Measurements from ENCODE around the gene XPO6.

The XPO6 gene

GRCh38 chr16:28211758-28212531, at the start of gene XPO6:
TSS of gene XPO6 (minus strand) at chr16:28211965. CDS start at chr16:28211368, 597 bp downstream.
- peak; percentile 98 for DNase-seq (ENCODE audit: low read depth)
- TF ChIP-seq CTCF (IDR thresholded peaks at IDR 0.05; ENCODE audit: insufficient read depth, low read depth, low read length, missing control alignments) = no peak
- peak within 1 kb of the TSS; percentile 89 for H3K4me3 ChIP-seq (ENCODE audit: low read depth, low read length)

GRCh38 chr16:28260193-28260592, 48.4 kb upstream of the XPO6 start:
- no peak for TF ChIP-seq CTCF (IDR thresholded peaks at IDR 0.05; ENCODE audit: insufficient read depth, low read depth, low read length, missing control alignments)
- H3K4me3 ChIP-seq (ENCODE audit: low read depth, low read length) = no peak overlapping the region
- no peak for DNase-seq (ENCODE audit: low read depth)

- no peak for DNase-seq (ENCODE audit: low read depth)
- TF ChIP-seq CTCF (IDR thresholded peaks at IDR 0.05; ENCODE audit: insufficient read depth, low read depth, low read length, missing control alignments) = no peak
- no peak overlapping the region for H3K4me3 ChIP-seq (ENCODE audit: low read depth, low read length)
These were observed 48.0 kb upstream of the XPO6 start for GRCh38 chr16:28259781-28260150.

GRCh38 chr16:28259091-28259780, 47.5 kb upstream of the XPO6 start:
- no peak overlapping the region for H3K4me3 ChIP-seq (ENCODE audit: low read depth, low read length)
- DNase-seq (ENCODE audit: low read depth) = no peak
- TF ChIP-seq CTCF (IDR thresholded peaks at IDR 0.05; ENCODE audit: insufficient read depth, low read depth, low read length, missing control alignments) = no peak

GRCh38 chr16:28258567-28258966, 46.8 kb upstream of the XPO6 start:
- no peak for DNase-seq (ENCODE audit: low read depth)
- no peak for TF ChIP-seq CTCF (IDR thresholded peaks at IDR 0.05; ENCODE audit: insufficient read depth, low read depth, low read length, missing control alignments)
- no peak overlapping the region for H3K4me3 ChIP-seq (ENCODE audit: low read depth, low read length)

GRCh38 chr16:28257256-28257655, 45.5 kb upstream of the XPO6 start:
- TF ChIP-seq CTCF (IDR thresholded peaks at IDR 0.05; ENCODE audit: insufficient read depth, low read depth, low read length, missing control alignments) = no peak
- no peak for DNase-seq (ENCODE audit: low read depth)
- no peak overlapping the region for H3K4me3 ChIP-seq (ENCODE audit: low read depth, low read length)

All from GM12865 (cell line).